CD14-positive monocyte (primary cell): ENCODE data around the gene VWA5B1. TPM values are rescaled to one million over a fixed set of nuclear protein-coding genes. Genes with fewer than 3 reads are reported as not detected.
A peak's percentile ranks its signal among the peaks of the same experiment; 100 is the strongest.

Experiments
- DNase-seq, 3 donors: peaks; one replicate each; pipeline ENCODE4 v3.0.0-alpha.2; 2011 to 2022
- H2AFZ ChIP-seq: 2 replicates; pipeline ENCODE4 v1.6.0; 2012; ENCODE audit warnings: mild to moderate bottlenecking, low read depth, low read length, inconsistent platforms; ENCODE audit not compliant: insufficient read depth, poor library complexity, severe bottlenecking
- H3K27ac ChIP-seq, 2 donors: 1 replicate in 1 of 2; 2 replicates in 1 of 2; pipeline ENCODE4 v1.5.1; 2012 to 2013; ENCODE audit warnings: low read length in 2 of 2, control low read depth in 1 of 2, inconsistent platforms in 1 of 2, low read depth in 1 of 2, mild to moderate bottlenecking in 1 of 2
- H3K27me3 ChIP-seq, 2 donors: one replicate each; pipeline versions ENCODE4 v1.6.0 to v1.6.1; 2011 to 2013; ENCODE audit warnings: low read length in 2 of 2; ENCODE audit not compliant: control insufficient read depth in 2 of 2, insufficient read depth in 2 of 2
- H3K36me3 ChIP-seq, 2 donors: replicated peaks in 1 of 2; 1 replicate in 1 of 2; 2 replicates in 1 of 2; pipeline versions ENCODE4 v1.5.1 to v1.6.1; 2012 to 2013; ENCODE audit warnings: low read length in 2 of 2, control low read depth in 1 of 2, inconsistent platforms in 1 of 2, mild to moderate bottlenecking in 1 of 2; ENCODE audit not compliant: insufficient read depth in 2 of 2, control insufficient read depth in 1 of 2
- H3K4me1 ChIP-seq, 2 donors: 1 replicate in 1 of 2; 2 replicates in 1 of 2; pipeline versions ENCODE4 v1.5.1 to v1.6.1; 2012 to 2013; ENCODE audit warnings: low read length in 2 of 2, control low read depth in 1 of 2, inconsistent platforms in 1 of 2, mild to moderate bottlenecking in 1 of 2, moderate library complexity in 1 of 2; ENCODE audit not compliant: insufficient read depth in 2 of 2, control insufficient read depth in 1 of 2
- H3K4me2 ChIP-seq: replicated peaks from 2 replicates; pipeline ENCODE3; 2012; ENCODE audit warnings: low read length, moderate library complexity, mild to moderate bottlenecking; ENCODE audit not compliant: poor library complexity, severe bottlenecking; ENCODE audit errors: extremely low read depth
- H3K4me3 ChIP-seq, 3 experiments: fragments of 200-600 bp in 1 of 3; sonication (generic) in 1 of 3; replicated peaks in 1 of 3; 1 replicate in 2 of 3; 2 replicates in 1 of 3; pipeline ENCODE4 v1.5.1; 2011 to 2013; ENCODE audit warnings: low read length in 3 of 3, mild to moderate bottlenecking in 3 of 3, control low read depth in 2 of 3, low read depth in 2 of 3, inconsistent platforms in 1 of 3, moderate library complexity in 1 of 3
- H3K79me2 ChIP-seq: 2 replicates; pipeline ENCODE4 v1.6.0; 2012; ENCODE audit warnings: mild to moderate bottlenecking, control low read depth, inconsistent platforms, low read length, moderate library complexity; ENCODE audit not compliant: insufficient read depth
- H3K9ac ChIP-seq: 2 replicates; pipeline ENCODE4 v1.6.0; 2017; ENCODE audit warnings: low read length, mild to moderate bottlenecking; ENCODE audit not compliant: insufficient read depth, poor library complexity, severe bottlenecking
- H3K9me3 ChIP-seq, 2 donors: replicated peaks in 1 of 2; 1 replicate in 1 of 2; 2 replicates in 1 of 2; pipeline versions ENCODE4 v1.5.1 to v1.6.1; 2012 to 2013; ENCODE audit warnings: low read length in 2 of 2, control low read depth in 1 of 2; ENCODE audit not compliant: control insufficient read depth in 1 of 2, insufficient read depth in 1 of 2
- H4K20me1 ChIP-seq: 2 replicates; pipeline ENCODE4 v1.6.0; 2012; ENCODE audit warnings: mild to moderate bottlenecking, low read length, control low read depth, moderate library complexity; ENCODE audit not compliant: insufficient read depth
- H3K27ac Mint-ChIP-seq, 7 donors: one replicate each; pipeline ENCODE4 v1.8.0; 2020; ENCODE audit warnings: mild to moderate bottlenecking in 7 of 7, mixed read lengths in 7 of 7, moderate library complexity in 6 of 7, inconsistent platforms in 2 of 7
- H3K27me3 Mint-ChIP-seq, 3 donors: one replicate each; pipeline ENCODE4 v1.8.0; 2021 to 2022; ENCODE audit warnings: low read depth in 3 of 3, mild to moderate bottlenecking in 3 of 3, mixed read lengths in 3 of 3, moderate library complexity in 3 of 3, inconsistent platforms in 1 of 3
- H3K36me3 Mint-ChIP-seq, 2 donors: one replicate each; pipeline ENCODE4 v1.8.0; 2020; ENCODE audit warnings: mixed read lengths in 2 of 2, inconsistent platforms in 1 of 2, mild to moderate bottlenecking in 1 of 2
- H3K4me1 Mint-ChIP-seq: one replicate; pipeline ENCODE4 v1.8.0; 2020; ENCODE audit warnings: mild to moderate bottlenecking, mixed read lengths
- H3K4me3 Mint-ChIP-seq, 2 donors: one replicate each; pipeline ENCODE4 v1.8.0; 2020; ENCODE audit warnings: mild to moderate bottlenecking in 2 of 2, mixed read lengths in 2 of 2, moderate library complexity in 1 of 2
- H3K9me3 Mint-ChIP-seq, 7 donors: one replicate each; pipeline ENCODE4 v1.8.0; 2020 to 2022; ENCODE audit warnings: mixed read lengths in 7 of 7, mild to moderate bottlenecking in 6 of 7, moderate library complexity in 6 of 7, inconsistent platforms in 2 of 7
- CTCF ChIP-seq: fragments of 200-600 bp; IDR thresholded peaks from one replicate; pipeline ENCODE4 v1.8.0; 2022; ENCODE audit warnings: antibody characterized with exemption, mild to moderate bottlenecking
- WGBS: methylation state at CpG from one replicate; pipeline ENCODE4 v1.1.5; 2013; ENCODE audit warnings: missing lambda C conversion rate; ENCODE audit not compliant: insufficient coverage; 5-methylcytosine and 5-hydroxymethylcytosine counted together
- intact Hi-C, 2 donors: fragments of 100-400 bp; cut with micrococcal nuclease; formaldehyde crosslinking; loops; one replicate each; pipeline versions ENCODE4 v1.15.0 to v1.15.1; 2023
- polyA plus RNA-seq, 3 donors: library from polyadenylated mRNA; depleted of rRNA in 1 of 3; unstranded in 2 of 3; stranded (reverse) in 1 of 3; fragments of 300-500 nt in 2 of 3; fragments of >200 nt in 1 of 3; fragmentation: Illumina TruSeq in 2 of 3; gene quantifications; 1 replicate in 2 of 3; 2 replicates in 1 of 3; pipeline ENCODE4 v1.2.3, GENCODE V29; 2012 to 2021

VWA5B1 gene
- polyA plus RNA-seq, 3 donors, result not detected

DNA sequence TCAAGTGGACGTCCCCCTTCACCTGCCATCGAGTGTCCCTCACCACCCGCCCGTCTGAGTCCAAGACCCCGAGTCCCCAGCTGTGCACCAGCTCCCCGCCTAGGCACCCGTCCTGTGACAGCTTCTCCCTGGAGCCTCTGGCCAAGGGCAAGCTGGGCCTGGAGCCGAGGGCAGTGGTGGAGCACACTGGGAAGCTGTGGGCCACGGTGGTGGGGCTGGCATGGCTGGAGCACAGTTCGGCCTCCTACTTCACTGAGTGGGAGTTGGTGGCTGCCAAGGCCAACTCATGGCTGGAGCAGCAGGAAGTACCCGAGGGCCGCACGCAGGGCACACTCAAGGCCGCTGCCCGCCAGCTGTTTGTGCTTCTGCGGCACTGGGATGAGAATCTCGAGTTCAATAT lies 63.2 kb downstream of the VWA5B1 start:
- Histone ChIP-seq H3K9ac (no peak overlapping the region), H3K4me3 (no peak overlapping the region), H2AFZ (no peak overlapping the region), H3K27ac (no peak overlapping the region), H3K9me3 (no peaks in the 10 kb centered on the region), H4K20me1 (no peaks in the 10 kb centered on the region), H3K79me2 (no peaks in the 10 kb centered on the region), H3K36me3 (no peaks in the 10 kb centered on the region), H3K4me1 (no peaks in the 10 kb centered on the region), H3K4me2 (no peak overlapping the region), H3K27me3 (no peaks in the 10 kb centered on the region)
- Mint-ChIP-seq H3K4me1 (no peaks in the 10 kb centered on the region), H3K36me3 (no peaks in the 10 kb centered on the region), H3K9me3 (no peaks in the 10 kb centered on the region), H3K4me3 (no peak overlapping the region), H3K27ac (no peak overlapping the region), H3K27me3 (peaks cover 0 to 9% (median 6%) of the 10 kb centered on the region in 3 donors)
- WGBS, result 95% methylated on average over 17 of the region's 17 CpGs
- no peak for TF ChIP-seq CTCF
- intact Hi-C loops, result no loop called here
- DNase-seq, result no peak

DNA sequence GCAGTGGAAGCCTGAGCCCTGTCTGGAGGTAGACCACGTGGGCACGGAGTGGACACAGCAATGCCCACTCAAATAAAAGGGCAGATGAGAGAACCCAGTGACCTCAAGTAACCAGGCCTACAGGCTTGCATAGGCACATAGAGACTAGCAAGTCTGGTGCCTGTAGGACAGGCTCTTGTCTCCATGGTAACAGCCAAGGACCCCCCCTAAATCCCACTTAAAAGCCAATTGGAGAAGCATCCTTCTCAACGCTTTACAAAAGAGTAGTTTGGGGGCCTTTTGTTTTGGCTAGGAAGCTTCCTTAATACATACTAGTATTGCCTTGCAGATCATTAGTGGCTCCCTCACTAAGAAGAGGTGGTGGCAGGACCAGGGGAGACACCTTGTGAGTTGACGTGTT lies 63.9 kb downstream of the VWA5B1 start:
- H3K4me1 ChIP-seq, result no peaks in the 10 kb centered on the region
- H2AFZ ChIP-seq, result no peak overlapping the region
- H3K36me3 ChIP-seq, result no peaks in the 10 kb centered on the region
- H3K9ac ChIP-seq, result no peak overlapping the region
- H3K4me3 ChIP-seq, result no peak overlapping the region
- Mint-ChIP-seq H3K36me3 (no peaks in the 10 kb centered on the region), H3K9me3 (peaks cover 0 to 1% (median 0%) of the 10 kb centered on the region in 7 donors), H3K4me1 (no peaks in the 10 kb centered on the region), H3K27me3 (peaks cover 1 to 12% (median 8%) of the 10 kb centered on the region in 3 donors), H3K4me3 (no peak overlapping the region), H3K27ac (peak overlapping the region in 1 of 7 donors; percentile 57)
- no peak for DNase-seq
- H3K79me2 ChIP-seq, result no peaks in the 10 kb centered on the region
- no peak for TF ChIP-seq CTCF
- no peaks in the 10 kb centered on the region for H3K27me3 ChIP-seq
- H3K9me3 ChIP-seq, result no peaks in the 10 kb centered on the region
- no peak overlapping the region for H3K27ac ChIP-seq
- intact Hi-C loops, result no loop called here
- no peak overlapping the region for H3K4me2 ChIP-seq
- no peaks in the 10 kb centered on the region for H4K20me1 ChIP-seq
- WGBS, result 88% methylated on average over 2 of the region's 4 CpGs
